HG03469 (cell line): ENCODE results near the gene UBE2G1.
"Not testable (repeated sequence)": the region's sequence is repeated elsewhere in the genome, so short reads cannot be mapped to it uniquely, and the experiment has no call there.

Experiments used
- ATAC-seq: cut with Tn5 transposase; IDR thresholded peaks from one replicate; pipeline ENCODE4 v1.9.1; 2021; ENCODE audit warnings: mild to moderate bottlenecking, moderate library complexity, moderate number of reproducible peaks; ENCODE audit not compliant: unreplicated experiment

The UBE2G1 gene

DNA sequence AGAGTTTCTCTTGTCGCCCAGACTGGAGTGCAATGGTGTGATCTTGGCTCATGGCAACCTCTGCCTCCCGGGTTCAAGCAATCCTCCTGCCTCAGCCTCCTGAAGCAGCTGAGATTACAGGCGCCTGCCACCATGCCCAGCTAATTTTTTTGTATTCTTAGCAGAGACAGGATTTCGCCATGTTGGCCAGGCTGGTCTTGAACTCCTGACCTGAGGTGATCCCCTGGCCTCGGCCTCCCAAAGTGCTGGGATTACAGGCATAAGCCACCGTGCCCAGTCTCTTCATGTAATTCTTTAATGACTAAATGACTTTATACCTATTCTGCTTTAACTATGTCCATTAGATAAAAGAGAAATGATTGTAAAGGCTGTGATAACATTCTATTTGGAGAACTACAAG is 111.2 kb downstream of the UBE2G1 start:
- not testable (repeated sequence) for ATAC-seq

GRCh38 chr17:4250887-4251286 is 115.6 kb downstream of the UBE2G1 start:
- ATAC-seq: no peak

DNA sequence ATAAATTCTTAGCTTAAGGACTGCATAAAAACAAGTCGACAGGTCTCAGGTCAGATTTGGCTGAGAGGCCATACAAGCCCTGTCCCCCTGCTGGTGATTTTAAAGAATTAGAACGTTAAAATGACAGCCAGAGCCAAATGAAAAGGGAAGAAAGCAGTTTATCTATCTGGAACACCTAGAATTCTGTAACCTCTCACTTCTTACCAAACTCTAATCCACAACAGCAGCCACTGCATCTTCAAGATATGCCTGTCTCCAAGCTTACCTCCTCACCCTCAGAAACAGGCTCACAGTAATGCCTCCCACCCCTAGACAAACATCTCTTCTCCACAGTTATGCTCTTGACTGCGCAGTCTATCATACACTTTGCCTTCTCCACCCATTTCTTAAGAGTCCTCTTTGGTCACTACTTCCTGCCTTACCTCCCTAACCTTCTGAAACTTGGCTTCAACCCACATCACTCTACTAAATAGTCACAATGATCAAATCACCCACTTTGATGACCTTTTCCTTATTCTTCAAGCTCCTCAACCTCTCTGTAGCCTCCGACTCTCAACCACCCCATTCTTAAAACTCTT is 116.9 kb downstream of the UBE2G1 start:
- ATAC-seq: no peak

GRCh38 chr17:4248504-4249277 is 117.8 kb downstream of the UBE2G1 start:
- ATAC-seq: no peak

DNA sequence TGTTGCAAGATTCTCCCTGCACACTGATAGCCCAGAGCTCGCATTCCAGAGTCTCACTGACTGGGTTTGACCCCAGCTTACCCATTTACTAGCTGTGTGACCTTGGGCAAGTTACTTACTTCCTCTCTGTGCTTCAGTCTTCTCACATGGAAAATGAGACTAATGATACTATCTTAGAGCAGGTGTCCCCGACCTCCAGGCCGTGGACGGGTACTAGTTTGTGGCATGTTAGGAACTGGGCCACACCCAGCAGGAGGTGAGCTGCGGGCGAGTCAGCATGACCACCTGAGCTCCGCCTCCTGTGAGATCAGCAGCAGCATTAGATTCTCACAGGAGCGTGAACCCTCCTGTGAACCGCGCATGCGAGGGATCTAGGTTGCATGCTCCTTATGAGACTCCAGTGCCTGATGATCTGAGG is 118.5 kb downstream of the UBE2G1 start:
- ATAC-seq: no peak

DNA sequence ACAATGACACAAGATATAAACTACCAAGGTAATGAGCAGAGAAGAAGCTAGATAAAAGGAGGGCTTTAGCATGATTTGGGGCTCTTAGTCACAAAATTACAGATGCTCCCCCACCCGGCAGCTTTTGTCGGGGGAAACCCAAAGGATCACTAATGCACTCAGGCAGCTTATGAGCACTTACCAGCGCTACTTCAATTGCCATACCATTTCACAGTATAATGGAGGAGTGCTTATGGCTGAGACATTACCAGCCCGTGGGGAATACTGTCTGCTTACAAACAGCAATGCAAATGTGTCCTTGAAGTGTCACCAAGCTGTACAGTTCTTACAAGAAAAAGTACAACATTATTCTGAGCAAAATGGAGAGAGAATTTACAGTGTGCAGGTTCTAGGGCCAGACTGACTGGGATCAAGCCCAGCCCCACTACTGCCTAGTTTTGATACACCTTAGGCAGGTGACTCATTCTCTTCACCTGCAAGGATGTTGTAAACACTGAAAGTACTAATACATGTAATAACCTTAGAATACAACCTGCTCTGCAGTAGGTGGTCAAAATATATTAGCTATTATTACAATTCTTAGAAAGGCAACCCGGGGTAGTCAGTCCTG is 119.0 kb downstream of the UBE2G1 start:
- ATAC-seq: no peak

- no peak for ATAC-seq
Measured at GRCh38 chr17:4246674-4247073, 119.8 kb downstream of the UBE2G1 start.

DNA sequence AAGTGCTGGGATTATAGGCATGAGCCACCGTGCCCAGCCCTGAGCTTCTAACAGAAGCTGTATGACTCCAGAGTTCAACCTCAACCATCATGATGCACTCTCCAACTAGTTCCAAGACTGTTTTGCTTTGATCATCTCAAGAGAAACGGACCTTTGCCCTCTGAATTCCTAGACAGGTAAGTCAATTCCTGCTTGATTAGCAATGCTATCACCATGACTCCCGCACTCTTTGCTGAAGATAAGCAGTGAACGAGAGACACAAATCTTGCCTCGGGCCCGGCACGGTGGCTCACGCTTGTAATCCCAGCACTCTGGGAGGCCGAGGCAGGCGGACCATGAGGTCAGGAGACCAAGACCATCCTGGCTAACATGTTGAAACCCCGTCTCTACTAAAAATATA is 124.9 kb downstream of the UBE2G1 start:
- no peak for ATAC-seq

DNA sequence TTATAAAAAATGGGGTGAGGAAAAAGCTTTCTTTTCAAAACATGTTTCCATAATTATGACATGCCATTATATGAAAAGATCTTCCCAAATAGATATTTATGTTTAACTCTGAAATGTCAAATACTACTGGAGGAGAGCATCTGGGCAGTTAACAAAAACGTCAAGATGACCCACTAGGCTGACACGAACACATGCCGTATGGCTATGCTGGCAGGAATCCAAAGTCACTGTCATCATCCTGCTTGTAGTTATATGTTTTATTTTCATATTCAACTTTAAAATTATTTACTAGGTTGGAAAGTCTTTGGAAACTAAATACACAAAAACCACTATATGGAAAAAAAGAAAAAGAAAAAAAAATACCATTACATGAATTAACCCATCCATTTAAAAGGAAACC is 130.0 kb downstream of the UBE2G1 start:
- no peak for ATAC-seq

DNA sequence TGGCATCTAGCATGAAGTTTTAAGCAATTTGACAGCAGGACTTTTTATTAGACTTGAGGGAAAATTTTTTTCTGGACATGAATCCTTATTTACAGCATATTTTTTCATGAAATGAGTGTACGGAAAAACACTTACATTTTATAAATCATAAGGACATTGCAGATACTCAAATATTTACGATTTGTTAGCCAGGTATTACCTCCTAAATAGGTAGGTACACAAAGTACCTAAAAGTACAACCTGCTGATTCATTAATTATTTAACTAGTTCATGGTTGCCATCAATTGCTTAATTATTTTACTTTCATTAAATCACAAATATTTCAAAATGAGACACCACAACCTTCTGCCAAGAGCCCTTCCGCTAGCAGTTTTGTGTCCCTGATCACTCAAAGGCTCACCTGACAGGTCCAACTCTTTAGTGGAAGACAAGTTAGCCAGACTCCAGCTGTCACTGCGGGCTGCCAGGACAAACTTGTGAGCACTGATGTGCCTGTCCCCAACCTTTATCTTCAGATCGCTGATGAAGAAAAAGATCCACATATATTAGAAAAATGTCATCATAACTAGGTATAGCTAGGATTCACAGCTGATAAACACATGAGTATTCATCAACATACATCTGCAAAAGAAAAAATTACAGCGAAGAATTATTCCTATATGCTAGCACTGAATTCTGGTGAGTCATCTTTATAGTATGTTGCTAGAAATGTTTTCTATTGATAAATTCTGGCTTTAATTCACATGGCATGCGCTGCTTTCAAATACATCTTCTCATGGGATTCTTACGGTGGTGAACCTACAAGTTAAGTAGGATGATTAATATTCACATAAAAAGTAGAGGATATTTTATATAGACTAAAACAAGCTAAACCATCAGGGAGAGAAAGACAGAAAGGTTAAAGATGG is 130.8 kb downstream of the UBE2G1 start:
- ATAC-seq: no peak

GRCh38 chr17:4234401-4234800 is 132.1 kb downstream of the UBE2G1 start:
- no peak for ATAC-seq

GRCh38 chr17:4233668-4234258 is 132.7 kb downstream of the UBE2G1 start:
- no peak for ATAC-seq

- ATAC-seq: no peak
Measured at GRCh38 chr17:4232168-4232813, 134.2 kb downstream of the UBE2G1 start.

DNA sequence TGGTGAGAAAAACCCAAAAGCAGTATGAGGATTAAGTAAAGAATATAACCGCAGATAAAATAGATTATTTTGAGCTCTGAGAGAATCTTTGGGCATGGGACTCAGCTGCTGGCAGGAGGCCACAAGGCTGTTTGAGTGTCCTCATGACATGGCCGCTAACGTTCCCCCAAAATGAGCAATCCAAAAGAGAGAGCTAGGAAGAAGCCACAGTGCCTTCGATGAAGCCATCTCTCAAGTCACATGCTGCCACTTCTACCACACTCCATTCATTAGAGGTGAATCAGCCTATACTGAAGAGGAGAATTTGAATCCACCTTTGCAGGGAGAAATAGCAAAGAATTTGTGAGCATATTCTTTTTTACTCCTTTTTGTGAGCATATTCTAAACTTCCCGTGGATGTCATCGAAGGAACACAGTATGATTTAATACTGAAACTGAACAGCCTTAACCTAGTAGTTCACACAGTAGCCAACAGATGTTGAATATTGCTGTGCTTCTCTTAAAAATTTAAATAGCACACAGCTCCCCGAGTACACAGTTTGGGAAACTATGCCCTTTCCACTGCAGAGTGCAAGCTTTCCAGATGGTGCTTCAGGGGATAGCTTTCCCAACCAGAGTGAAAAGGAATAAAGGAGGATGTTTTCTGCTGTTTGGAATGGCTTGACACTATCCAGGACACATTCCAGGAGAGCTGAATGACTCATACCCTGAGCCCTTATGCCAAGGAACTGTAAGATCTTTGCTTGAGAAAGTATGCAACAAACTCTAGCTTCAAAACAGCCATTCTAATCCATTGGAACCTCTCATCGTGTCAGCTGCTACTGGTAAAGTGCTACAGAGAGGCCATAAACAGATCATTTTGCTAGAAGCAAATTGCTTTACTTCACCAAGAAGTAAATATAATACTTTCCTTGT is 136.6 kb downstream of the UBE2G1 start:
- ATAC-seq: no peak

- ATAC-seq: no peak
Measured at GRCh38 chr17:4221899-4222659, 144.4 kb downstream of the UBE2G1 start.

DNA sequence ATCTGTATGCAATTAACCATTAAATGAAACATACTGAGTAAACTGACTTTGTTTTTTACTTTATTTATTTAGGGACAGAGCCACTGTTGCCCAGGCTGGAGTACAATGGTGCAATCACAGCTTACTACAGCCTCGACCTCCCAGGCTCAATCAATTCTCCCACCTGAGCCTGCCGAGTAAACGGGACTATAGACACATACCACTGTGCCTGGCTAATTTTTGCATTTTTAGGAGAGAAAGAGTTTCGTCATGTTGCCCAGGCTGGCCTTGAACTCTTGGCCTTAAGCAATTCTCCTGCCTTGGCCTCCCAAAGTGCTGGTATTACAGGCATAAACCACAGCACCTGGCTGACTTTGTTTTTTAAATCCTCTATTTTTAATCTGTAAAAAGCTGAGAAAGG is 145.3 kb downstream of the UBE2G1 start:
- ATAC-seq: no peak

- ATAC-seq: no peak
Measured at GRCh38 chr17:4220655-4221054, 145.8 kb downstream of the UBE2G1 start.
